ENCODE data around the gene ACIN1.

ACIN1 gene

GRCh38 chr14:23060536-23061260, 34.2 kb downstream of the ACIN1 start:
- TF ChIP-seq CEBPB (IDR thresholded peaks at IDR 0.05), result no peak
- no peak for TF ChIP-seq CREB1 (IDR thresholded peaks at IDR 0.05; ENCODE audit: low read depth)
- TF ChIP-seq FOXM1 (IDR thresholded peaks at IDR 0.05; ENCODE audit: borderline replicate concordance, low read depth), result no peak
- no peak for TF ChIP-seq ZBTB7A (IDR thresholded peaks at IDR 0.05; ENCODE audit: low read depth)
- no peak for TF ChIP-seq TAF1 (IDR thresholded peaks at IDR 0.05; ENCODE audit: low read depth)
- no peak for TF ChIP-seq YY1 (IDR thresholded peaks at IDR 0.05; ENCODE audit: low read depth)
- TF ChIP-seq TEAD4 (IDR thresholded peaks at IDR 0.05), result no peak
- TF ChIP-seq REST (IDR thresholded peaks at IDR 0.05; ENCODE audit: low read depth), result no peak
- no peak for TF ChIP-seq EP300 (IDR thresholded peaks at IDR 0.05; ENCODE audit: borderline replicate concordance)
- TF ChIP-seq MAX (IDR thresholded peaks at IDR 0.05), result no peak
- TF ChIP-seq USF1 (IDR thresholded peaks at IDR 0.05), result no peak
- TF ChIP-seq TCF12 (IDR thresholded peaks at IDR 0.05; ENCODE audit: low read depth), result no peak

- TF ChIP-seq MAX (IDR thresholded peaks at IDR 0.05) (no peak), NFIC (IDR thresholded peaks at IDR 0.05) (no peak), EGR1 (IDR thresholded peaks at IDR 0.05) (no peak), TEAD4 (IDR thresholded peaks at IDR 0.05) (no peak), EP300 (IDR thresholded peaks at IDR 0.05; ENCODE audit: borderline replicate concordance) (no peak), TCF12 (IDR thresholded peaks at IDR 0.05; ENCODE audit: low read depth) (no peak), RAD21 (IDR thresholded peaks at IDR 0.05; ENCODE audit: low read depth) (no peak), REST (IDR thresholded peaks at IDR 0.05; ENCODE audit: low read depth) (no peak), YY1 (IDR thresholded peaks at IDR 0.05; ENCODE audit: low read depth) (no peak), ZBTB7A (IDR thresholded peaks at IDR 0.05; ENCODE audit: low read depth) (no peak), CEBPB (IDR thresholded peaks at IDR 0.05) (no peak), FOXM1 (IDR thresholded peaks at IDR 0.05; ENCODE audit: borderline replicate concordance, low read depth) (no peak), CREB1 (IDR thresholded peaks at IDR 0.05; ENCODE audit: low read depth) (no peak), USF1 (IDR thresholded peaks at IDR 0.05) (no peak), TAF1 (IDR thresholded peaks at IDR 0.05; ENCODE audit: low read depth) (no peak)
Measured at GRCh38 chr14:23058654-23059504, 36.1 kb downstream of the ACIN1 start.

- TF ChIP-seq RAD21 (IDR thresholded peaks at IDR 0.05; ENCODE audit: low read depth) (peak; percentile 74), NFIC (IDR thresholded peaks at IDR 0.05) (peak; percentile 13; the same call in 1 of the 2 replicates), EP300 (IDR thresholded peaks at IDR 0.05; ENCODE audit: borderline replicate concordance) (no peak), ZBTB7A (IDR thresholded peaks at IDR 0.05; ENCODE audit: low read depth) (peak; percentile 76; the same call in 1 of the 2 replicates), MAX (IDR thresholded peaks at IDR 0.05) (peak; percentile 65), REST (IDR thresholded peaks at IDR 0.05; ENCODE audit: low read depth) (no peak), USF1 (IDR thresholded peaks at IDR 0.05) (peak; percentile 50)
Measured at GRCh38 chr14:23057757-23058653, 36.9 kb downstream of the ACIN1 start.

Measured in Ishikawa (cell line).